ENCODE measurements around the gene AHCTF1.
"Not testable (repeated sequence)": the region's sequence is repeated elsewhere in the genome, so short reads cannot be mapped to it uniquely, and the experiment has no call there.

Gene AHCTF1

GRCh38 chr1:246923900-246924299 is 7.8 kb downstream of the AHCTF1 start:
- Histone ChIP-seq H3K36me3 (ENCODE audit: low read depth) (peaks cover 27% of the 10 kb centered on the region), H3K27ac (ENCODE audit: poor library complexity, severe bottlenecking) (no peak overlapping the region), H3K27me3 (ENCODE audit: insufficient read depth, poor library complexity, severe bottlenecking) (no peaks in the 10 kb centered on the region), H3K4me1 (ENCODE audit: insufficient read depth, poor library complexity, severe bottlenecking) (no peaks in the 10 kb centered on the region), H3K4me3 (ENCODE audit: severe bottlenecking) (no peak overlapping the region), H3K9me3 (ENCODE audit: severe bottlenecking) (no peaks in the 10 kb centered on the region)
- ATAC-seq (ENCODE audit: low read depth) (no peak), DNase-seq (ENCODE audit: low spot score) (no peak)
- TF ChIP-seq CTCF (IDR thresholded peaks at IDR 0.05; ENCODE audit: poor library complexity, severe bottlenecking), result no peak

- no peak for DNase-seq (ENCODE audit: low spot score)
- no peaks in the 10 kb centered on the region for H3K4me1 ChIP-seq (ENCODE audit: insufficient read depth, poor library complexity, severe bottlenecking)
- H3K4me3 ChIP-seq (ENCODE audit: severe bottlenecking), result no peak overlapping the region
- H3K27me3 ChIP-seq (ENCODE audit: insufficient read depth, poor library complexity, severe bottlenecking), result no peaks in the 10 kb centered on the region
- H3K27ac ChIP-seq (ENCODE audit: poor library complexity, severe bottlenecking), result no peak overlapping the region
- no peaks in the 10 kb centered on the region for H3K9me3 ChIP-seq (ENCODE audit: severe bottlenecking)
- peaks cover 26% of the 10 kb centered on the region for H3K36me3 ChIP-seq (ENCODE audit: low read depth)
- TF ChIP-seq CTCF (IDR thresholded peaks at IDR 0.05; ENCODE audit: poor library complexity, severe bottlenecking), result no peak
- ATAC-seq (ENCODE audit: low read depth), result no peak
These were observed 8.3 kb downstream of the AHCTF1 start for GRCh38 chr1:246923482-246923881.

- ATAC-seq (ENCODE audit: low read depth), result no peak
- H3K27ac ChIP-seq (ENCODE audit: poor library complexity, severe bottlenecking), result no peak overlapping the region
These were observed 10.3 kb downstream of the AHCTF1 start for GRCh38 chr1:246921481-246921880.

GRCh38 chr1:246919902-246920301 is 11.8 kb downstream of the AHCTF1 start:
- Histone ChIP-seq H3K9me3 (ENCODE audit: severe bottlenecking) (no peaks in the 10 kb centered on the region), H3K4me1 (ENCODE audit: insufficient read depth, poor library complexity, severe bottlenecking) (no peaks in the 10 kb centered on the region), H3K36me3 (ENCODE audit: low read depth) (peaks cover 42% of the 10 kb centered on the region), H3K4me3 (ENCODE audit: severe bottlenecking) (no peak overlapping the region), H3K27ac (ENCODE audit: poor library complexity, severe bottlenecking) (no peak overlapping the region), H3K27me3 (ENCODE audit: insufficient read depth, poor library complexity, severe bottlenecking) (no peaks in the 10 kb centered on the region)
- ATAC-seq (ENCODE audit: low read depth), result no peak
- no peak for DNase-seq (ENCODE audit: low spot score)
- no peak for TF ChIP-seq CTCF (IDR thresholded peaks at IDR 0.05; ENCODE audit: poor library complexity, severe bottlenecking)

More at GRCh38 chr1:246921481-246921880, 10.3 kb downstream of the AHCTF1 start:
- peaks cover 36% of the 10 kb centered on the region for H3K36me3 ChIP-seq (ENCODE audit: low read depth)
- no peak for TF ChIP-seq CTCF (IDR thresholded peaks at IDR 0.05; ENCODE audit: poor library complexity, severe bottlenecking)
- no peaks in the 10 kb centered on the region for H3K27me3 ChIP-seq (ENCODE audit: insufficient read depth, poor library complexity, severe bottlenecking)
- DNase-seq (ENCODE audit: low spot score), result no peak
- H3K4me1 ChIP-seq (ENCODE audit: insufficient read depth, poor library complexity, severe bottlenecking), result no peaks in the 10 kb centered on the region
- H3K9me3 ChIP-seq (ENCODE audit: severe bottlenecking), result no peaks in the 10 kb centered on the region
- H3K4me3 ChIP-seq (ENCODE audit: severe bottlenecking), result no peak overlapping the region

GRCh38 chr1:246916026-246916923 is 15.5 kb downstream of the AHCTF1 start:
- H3K27me3 ChIP-seq (ENCODE audit: insufficient read depth, poor library complexity, severe bottlenecking); ATAC-seq (ENCODE audit: low read depth); H3K4me1 ChIP-seq (ENCODE audit: insufficient read depth, poor library complexity, severe bottlenecking); DNase-seq (ENCODE audit: low spot score); H3K27ac ChIP-seq (ENCODE audit: poor library complexity, severe bottlenecking); H3K4me3 ChIP-seq (ENCODE audit: severe bottlenecking); H3K9me3 ChIP-seq (ENCODE audit: severe bottlenecking): not testable (repeated sequence)
- H3K36me3 ChIP-seq (ENCODE audit: low read depth), result peaks cover 64% of the 10 kb centered on the region
